Ammon's horn (tissue), 1 donor: ENCODE results near the gene SART1.
"Not testable (repeated sequence)": the region's sequence is repeated elsewhere in the genome, so short reads cannot be mapped to it uniquely, and the experiment has no call there.

Experiments
- DNase-seq: peaks from one replicate; pipeline ENCODE4 v3.0.0-alpha.2; 2016; ENCODE audit warnings: low spot score

Gene SART1

DNA sequence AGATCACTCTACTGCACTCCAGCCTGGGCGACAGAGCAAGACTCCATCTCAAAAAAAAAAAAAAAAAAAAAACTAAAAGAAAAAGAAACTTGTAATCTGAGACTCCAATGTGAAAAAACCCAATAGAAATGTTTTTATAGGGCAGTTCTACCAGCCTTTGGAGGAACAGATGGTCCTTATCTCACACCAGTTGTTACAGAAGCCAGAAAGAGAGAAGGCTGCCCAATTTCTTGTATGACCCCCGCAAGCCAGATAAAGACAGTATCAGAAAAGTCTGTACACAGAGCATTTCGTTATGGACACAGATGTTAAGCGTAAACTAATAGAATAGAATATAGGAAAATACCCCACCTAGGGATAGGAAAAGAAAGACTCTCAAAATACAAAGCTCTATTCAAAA lies 27.5 kb upstream of the SART1 start:
- no peak for DNase-seq

DNA sequence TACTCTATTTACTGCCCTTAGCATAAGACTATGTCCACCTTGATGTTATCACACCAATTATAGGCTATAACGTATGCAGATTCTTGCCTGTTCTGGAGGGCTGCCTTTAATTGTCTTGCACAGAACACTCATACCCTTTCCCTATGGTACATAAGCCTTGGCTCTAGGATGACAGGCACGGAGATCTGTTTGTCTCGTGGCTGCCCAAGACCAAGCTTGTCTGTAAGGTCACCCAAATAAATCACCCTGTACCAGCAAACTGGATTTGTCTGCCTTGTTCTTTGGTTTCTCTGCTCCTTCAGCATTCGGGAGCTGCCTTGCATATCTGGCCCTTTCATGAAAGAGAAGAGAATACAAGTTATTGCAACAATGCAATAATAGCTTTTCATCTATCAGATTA lies 23.8 kb upstream of the SART1 start:
- DNase-seq = no peak

DNA sequence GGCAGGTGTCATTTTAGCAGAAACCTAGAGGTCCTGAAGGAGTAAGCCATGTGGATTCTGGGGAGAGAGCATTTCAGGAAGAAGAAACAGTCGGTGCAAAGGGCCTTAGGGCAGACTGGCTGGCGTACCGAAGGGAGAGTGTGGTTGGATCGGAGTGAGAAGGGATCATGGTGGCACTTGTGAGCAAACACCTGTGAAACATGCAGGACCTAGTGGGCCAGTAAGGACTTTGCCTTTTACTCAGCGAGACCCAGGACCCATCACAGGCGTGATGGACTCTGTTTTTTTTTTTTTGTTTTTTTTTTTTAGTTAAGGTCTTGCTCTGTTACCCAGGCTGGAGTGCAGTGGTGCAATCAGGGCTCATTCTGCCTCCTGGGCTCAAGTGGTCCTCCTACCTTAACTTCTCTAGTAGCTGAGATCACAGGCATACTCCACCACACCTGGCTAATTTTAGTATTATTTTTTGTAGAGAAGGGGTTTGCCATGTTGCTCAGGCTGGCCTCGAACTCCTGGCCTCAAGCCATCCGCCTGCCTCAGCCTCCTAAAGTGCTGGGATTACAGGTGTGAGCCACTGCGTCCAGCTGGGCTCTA lies 19.7 kb upstream of the SART1 start:
- DNase-seq = no peak

DNA sequence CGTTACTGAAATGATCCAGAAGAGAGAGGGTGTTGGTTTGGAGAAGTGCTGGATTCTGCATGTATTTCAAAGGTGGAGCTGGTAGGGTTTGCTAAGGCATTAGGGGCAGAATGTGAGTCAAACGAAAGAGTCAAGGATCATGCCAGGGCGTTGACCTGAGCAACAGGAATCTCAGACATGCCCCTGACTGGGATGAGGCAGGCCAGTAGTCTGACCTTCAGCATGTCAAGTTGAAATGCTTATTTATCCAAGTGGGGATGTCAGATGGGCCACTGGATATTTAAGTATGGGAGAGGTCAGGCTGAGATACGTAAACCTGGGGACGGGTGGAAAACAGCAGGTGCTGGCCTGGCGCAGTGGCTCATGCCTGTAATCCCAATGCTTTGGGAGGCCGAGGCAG lies 19.0 kb upstream of the SART1 start:
- no peak for DNase-seq

DNA sequence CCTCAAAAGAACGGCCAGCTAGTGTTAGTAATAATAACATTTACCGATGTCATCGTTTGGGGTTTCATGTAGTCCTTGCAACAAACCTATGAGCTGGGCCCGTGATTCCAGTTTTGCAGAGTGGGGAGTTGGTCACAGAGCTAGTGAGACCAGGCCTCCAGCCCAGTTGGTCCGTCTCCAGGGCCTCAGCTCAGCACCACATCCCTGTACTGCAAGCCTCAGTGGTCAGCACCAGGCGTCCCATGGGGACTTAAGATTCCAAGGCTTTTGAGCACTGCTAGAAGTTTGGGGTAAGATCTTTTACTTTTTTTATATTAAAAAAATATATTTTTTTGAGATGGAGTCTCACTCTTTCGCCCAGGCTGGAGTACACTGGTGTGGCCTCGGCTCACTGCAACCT lies 17.3 kb upstream of the SART1 start:
- DNase-seq = no peak

DNA sequence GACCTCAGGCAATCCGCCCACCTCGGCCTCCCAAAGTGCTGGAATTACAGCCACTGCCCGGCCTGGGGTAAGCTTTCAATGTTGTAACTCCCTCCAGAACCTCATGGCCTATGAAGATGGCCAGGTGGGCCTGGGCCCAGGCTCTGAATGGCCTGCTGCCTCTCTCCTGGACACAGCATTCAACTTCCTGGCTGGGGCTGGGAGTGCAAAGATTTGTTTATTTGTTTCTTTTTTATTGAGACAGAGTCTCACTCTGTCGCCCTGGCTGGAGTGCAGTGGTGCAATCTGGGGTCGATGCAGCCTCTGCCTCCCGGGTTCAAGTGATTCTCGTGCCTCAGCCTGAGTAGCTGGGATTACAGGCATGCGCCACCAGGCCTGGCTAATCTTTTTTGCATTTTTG lies 16.8 kb upstream of the SART1 start:
- DNase-seq = no peak

DNA sequence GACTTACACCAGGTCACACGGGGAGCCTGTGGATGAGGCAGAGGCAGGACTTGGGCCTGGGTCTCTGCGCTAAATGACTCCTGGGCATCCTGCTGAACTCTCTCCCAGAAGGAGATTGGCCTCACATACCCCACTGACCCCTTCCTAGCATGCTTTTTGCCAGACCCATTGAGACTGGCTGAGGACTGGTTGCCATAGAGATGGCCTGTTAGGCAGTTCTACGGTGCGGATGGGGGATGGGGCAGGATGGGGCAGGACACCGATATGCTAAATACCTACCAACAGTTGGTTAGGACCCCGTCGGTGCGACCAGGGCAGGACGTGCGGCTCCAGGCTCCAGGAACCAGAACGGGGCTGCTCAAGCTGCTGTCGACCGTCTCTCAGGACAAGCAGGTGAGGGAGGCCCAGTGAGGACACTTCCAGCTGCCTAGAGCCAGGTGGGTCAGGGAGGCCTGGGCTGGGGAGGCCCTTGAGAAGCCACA lies 16.1 kb upstream of the SART1 start, which contains the start of gene TSGA10IP:
TSGA10IP (plus strand) TSS at position 51 of the 482 bp plus-strand sequence; CDS start at position 247, 196 bp downstream.
- DNase-seq = no peak

DNA sequence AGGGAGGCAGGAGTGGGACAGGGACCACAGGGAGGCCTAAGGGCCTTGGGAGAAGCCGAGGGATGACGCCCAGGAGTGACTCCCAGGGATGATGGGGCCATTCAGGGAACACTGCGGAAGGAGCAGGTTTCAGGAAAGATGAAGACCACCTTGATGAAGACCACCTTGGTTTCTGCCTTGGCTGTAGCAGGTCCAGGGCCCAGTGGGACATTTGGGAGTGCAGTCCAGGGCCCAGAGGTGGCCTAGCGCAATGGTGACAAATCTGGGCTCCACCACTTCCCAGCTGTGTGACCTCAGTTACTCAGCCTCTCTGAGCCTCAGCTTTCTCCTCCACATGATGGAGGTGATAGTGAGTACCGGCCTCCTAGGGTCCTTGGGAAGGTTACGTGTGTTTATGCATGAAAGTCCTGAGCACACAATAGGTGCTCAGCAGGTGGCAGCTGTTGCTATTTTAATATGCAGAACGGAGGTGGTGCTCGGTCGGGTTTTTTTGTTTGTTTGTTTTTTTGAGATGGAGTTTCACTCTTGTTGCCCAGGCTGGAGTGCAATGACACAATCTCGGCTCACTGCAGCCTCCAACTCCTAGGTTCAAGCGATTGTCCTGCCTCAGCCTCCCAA lies 15.5 kb upstream of the SART1 start:
- no peak for DNase-seq

DNA sequence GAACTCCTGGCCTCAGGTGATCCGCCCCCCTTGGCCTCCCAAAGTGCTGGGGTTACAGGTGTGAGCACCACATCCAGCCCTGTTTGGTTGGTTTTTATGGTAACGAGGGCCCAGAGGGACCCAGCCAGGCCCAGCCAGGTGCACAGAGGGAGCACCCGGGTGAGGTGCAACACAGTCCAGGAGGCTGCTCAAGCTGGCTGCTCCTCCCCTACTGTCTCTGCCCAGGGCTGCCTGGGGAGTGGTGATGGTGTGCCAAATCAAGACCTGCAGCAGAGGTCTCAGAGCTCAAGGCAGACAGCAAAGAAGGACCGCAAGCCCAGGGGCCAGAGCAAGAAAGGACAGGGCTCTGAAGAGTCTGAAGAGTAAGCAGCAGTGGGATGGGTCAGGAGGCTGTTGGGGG lies 14.9 kb upstream of the SART1 start:
- no peak for DNase-seq

DNA sequence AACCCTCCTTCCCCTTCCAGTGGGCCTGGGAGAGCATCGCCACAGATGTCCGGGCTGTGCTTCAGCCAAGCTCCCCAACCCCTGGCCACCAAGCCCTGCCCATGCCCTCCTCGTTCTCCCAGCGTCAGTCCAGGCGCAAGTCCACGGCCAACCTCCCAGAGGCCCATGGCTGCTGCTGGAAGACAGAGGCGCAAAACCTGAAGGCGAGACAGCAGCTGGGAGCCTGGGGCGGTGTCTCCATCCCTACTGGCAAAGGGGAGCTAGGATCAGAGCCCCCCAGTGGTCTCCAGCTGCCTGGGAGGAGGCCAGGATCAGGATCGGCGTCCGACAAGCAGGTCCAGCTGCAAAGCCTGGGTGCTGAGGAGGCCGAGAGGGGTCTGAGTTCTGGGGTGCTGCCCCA lies 14.4 kb upstream of the SART1 start:
- DNase-seq = no peak

DNA sequence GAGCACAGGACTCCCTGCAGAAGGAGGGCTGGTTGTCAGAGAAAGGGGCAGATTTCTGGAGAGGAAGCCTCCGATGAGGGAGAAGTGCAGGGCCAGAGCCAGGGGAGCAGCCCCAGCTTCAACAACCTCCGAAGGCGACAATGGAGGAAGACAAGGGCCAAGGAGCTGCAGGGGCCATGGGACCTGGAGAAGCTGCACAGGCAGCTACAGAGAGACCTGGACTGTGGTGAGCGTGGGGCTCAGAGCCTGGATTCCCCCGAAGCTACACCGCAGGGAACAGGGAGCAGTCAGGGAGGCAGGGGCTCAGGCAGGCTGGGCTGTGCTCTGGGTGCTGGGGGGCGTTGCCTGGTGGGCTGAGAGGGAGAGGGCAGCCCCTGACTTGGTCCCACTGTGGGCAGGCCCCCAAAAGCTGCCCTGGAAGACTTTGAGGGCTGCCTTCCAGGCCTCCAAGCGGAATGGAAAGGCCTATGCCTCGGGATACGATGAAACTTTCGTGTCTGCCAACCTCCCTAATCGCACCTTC lies 13.9 kb upstream of the SART1 start:
- DNase-seq = no peak

DNA sequence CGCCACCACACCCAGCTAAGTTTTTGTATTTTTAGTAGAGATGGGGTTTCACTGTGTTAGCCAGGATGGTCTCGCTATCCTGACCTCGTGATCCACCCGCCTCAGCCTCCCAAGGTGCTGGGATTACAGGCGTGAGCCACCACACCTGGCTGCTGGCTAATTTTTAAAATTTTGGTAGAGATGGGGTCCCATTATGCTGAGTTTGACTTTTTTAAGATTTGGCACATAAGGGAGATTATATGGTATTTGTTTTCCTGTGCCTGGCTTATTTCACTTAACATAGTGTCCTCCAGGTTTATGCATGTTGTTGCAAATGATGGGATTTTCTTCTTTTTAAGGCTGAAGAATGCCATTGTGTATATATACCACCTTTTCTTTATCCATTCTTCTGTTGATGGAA lies 10.8 kb upstream of the SART1 start:
- not testable (repeated sequence) for DNase-seq

DNA sequence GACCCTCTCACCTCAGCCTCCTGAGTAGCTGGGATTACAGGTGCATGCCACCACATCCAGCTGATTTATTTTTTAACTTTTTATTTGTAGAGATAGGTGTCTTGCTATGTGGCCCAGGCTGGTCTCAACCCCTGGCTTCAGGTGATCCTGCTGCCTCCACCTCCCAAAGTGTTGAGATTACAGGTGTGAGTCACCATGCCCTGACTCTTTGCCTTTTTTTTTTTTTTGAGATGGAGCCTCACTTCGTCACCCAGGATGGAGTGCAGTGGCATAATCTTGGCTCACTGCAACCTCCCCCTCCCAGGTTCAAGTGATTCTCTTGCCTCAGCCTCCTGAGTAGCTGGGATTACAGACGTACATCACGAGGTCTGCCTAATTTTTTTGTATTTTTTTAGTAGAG lies 9.9 kb upstream of the SART1 start:
- not testable (repeated sequence) for DNase-seq

DNA sequence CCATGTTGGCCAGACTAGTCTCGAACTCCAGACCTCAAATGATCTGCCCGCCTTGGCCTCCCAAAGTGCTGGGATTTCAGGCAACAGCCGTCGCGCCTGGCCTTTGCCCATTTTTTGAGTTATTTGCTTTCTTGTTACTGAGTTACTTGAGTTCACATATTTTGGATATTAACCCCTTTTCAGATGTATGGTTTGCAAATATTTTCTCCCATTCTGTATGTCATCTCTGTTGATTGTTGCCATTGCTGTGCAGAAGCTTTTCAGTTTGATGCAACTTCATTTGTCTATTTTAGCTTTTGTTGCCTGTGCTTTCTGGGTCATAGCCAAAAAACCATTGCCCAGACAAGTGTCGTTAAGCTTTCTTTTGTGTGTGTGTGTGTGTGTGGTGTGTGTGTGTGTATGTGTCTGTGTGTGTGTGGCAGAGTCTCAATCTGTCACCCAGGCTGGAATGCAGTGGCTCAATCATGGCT lies 9.4 kb upstream of the SART1 start:
- no peak for DNase-seq

DNA sequence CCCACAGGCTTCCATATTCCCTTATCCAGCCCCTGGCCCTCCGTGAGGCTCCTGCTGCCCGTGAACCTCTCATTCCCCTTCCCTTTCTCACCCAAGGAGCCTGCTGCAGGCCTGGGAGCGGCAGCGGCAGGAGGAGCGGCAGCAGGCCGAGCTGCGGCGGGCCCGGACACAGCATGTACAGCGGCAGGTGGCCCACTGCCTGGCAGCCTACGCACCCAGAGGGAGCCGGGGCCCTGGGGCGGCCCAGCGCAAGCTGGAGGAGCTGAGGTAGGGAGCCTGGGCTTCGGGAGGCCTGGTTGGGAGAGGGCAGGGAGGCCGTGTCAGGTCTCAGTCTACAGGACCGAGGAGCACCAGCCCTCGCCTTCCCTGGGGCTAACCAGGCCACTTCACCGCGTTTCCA lies 8.1 kb upstream of the SART1 start:
- no peak for DNase-seq

DNA sequence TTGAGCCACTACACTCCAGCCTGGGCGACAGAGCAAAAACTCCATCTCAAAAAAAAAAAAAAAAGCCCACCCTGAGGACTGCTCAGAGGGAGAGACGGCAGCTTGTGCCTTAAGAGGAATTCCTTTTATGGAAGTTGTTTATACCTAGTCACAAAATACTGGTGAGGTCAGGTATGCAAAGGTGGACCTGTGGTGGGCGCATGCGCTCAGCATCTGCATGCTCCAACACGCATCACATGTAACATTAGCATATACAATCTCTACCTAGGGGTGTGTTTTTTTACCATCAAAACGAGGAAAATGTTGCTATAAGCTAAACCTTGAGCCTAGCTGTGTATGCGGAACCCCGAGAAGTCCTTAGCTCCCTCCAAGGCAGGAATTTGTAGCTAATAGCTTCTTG lies 6.8 kb upstream of the SART1 start:
- no peak for DNase-seq

DNA sequence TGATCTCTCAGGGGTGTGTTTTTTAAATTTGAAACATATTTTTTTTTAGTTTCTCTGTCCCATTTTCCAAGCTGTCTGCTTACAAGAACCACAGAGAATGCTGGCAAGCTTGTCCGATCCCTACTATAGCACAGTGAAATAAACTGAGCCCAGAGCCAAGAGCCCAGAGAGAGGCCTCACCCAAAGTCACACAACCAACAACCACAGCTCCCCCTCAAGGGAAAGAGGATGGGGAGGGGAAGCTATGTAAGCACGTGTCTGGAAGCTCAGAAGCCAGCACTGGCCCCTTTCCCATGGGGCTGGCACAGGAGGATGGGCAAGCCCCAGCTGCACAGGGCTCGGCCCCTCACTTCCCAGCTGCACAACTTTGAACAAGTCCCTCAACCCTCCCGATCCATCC lies 3.2 kb upstream of the SART1 start:
- DNase-seq = no peak

DNA sequence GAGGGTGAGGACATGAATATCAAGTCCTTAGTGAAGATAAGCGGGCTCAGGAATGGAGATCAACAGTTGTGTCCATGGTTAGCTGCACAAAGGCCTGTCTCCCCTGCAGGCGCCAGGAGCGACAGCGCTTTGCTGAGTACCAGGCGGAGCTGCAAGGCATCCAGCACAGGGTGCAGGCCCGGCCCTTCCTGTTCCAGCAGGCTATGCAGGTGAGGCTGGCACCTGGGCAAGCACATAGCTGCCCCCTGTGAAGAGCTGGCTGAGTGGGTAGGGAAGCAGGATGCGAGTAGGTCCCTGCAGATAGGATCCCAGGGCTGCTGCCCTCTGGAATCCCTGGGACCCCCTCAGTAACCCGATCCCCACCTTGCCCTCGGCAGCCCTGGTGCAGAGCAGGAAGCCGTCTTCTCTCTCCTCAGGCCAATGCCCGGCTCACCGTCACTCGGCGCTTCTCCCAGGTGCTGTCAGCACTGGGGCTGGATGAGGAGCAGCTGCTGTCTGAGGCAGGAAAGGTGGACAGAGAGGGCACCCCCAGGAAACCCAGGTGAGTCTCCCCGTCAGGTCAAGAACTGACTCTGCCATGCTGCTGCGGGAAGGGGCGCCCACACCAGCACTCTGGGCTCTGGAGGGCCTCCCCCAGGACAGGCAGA lies 2.6 kb upstream of the SART1 start:
- DNase-seq = no peak

DNA sequence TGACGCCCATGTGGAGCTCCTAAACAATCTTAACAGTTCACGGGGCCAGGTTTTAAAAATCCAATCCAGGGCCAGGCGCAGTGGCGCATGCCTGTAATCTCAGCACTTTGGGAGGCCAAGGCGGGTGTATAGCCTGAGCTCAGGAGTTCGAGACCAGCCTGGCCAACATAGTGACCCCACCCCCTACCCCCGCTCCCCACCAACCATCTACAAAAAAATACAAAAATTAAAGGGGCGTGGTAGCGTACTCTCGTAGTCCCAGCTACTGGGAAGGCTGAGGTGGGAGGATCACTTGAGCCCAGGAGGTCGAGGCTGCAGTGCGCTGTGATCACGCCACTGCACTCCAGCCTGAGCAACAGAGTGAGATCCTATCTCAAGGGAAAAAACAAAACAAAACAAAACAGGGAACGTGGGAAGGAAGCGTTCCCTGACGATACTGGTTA lies 689 bp upstream of the SART1 start:
- DNase-seq = no peak

DNA sequence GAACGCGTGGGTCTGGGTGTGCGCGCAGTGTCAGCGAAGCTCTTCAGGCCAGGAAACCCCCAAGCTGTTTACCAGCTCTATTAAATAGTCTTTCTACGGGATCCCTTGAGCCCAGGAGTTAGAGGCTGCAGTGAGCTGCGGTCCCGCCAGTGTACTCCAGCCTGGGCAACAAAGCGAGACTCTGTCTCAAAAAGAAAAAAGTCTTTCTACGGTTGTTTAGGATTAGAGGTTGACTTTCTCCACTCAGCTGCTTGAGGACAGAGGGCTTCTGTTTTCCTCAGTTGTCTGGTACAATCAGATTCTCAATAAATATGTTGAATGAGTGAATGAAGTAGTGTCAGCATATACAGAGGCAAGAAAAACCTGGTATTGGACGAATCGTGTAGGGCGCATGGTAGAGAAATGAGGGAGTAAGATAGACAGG lies 619 bp downstream of the SART1 start:
- DNase-seq = no peak

DNA sequence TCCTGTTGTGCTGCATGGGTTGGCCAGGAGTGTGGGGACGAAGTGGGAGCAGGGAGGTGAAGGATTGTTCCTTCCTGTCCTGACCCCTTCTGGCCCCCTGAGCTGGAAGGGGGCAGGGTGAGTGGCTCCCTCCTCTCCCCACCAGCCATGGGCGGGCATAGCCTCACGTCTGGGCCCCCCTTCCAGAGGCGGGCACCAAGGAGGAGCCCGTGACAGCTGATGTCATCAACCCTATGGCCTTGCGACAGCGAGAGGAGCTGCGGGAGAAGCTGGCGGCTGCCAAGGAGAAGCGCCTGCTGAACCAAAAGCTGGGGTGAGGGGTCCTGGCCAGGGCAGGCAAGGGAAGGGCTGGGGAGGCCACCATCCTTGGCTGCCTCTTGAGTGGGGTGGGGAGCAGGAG lies 3.4 kb downstream of the SART1 start:
- no peak for DNase-seq

DNA sequence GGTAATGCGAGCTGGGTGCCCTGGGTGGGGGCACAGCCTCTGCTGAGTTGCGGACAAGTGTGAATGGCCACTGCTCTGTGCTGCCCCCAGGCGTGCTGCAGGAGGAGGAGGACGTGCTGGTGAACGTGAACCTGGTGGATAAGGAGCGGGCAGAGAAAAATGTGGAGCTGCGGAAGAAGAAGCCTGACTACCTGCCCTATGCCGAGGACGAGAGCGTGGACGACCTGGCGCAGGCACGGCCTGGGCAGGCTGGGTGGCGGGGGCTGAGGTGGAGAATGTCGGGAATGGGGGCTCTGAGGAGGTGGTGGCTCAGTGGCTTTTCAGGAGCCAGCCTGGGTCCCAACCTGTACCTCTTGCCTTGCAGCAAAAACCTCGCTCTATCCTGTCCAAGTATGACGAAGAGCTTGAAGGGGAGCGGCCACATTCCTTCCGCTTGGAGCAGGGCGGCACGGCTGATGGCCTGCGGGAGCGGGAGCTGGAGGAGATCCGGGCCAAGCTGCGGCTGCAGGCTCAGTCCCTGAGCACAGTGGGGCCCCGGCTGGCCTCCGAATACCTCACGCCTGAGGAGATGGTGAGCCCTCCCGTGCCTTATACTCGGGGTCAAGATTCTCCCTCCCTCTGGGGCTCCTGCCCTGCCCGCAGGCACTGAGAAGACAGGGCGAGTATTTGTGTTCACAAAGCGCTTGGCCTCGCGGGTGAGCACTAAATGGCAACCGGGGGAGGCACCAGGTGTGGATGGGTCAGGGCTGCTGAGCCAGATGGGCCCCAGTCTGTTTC lies 4.6 kb downstream of the SART1 start:
- no peak for DNase-seq
